ENCODE results near the gene NUP160. TPM values are rescaled to one million over a fixed set of nuclear protein-coding genes. Genes with fewer than 3 reads are reported as not detected.
"Not testable (repeated sequence)": the region's sequence is repeated elsewhere in the genome, so short reads cannot be mapped to it uniquely, and the experiment has no call there.

NUP160 gene
- total RNA-seq, 1 donor from 2014 or later = 22.2 TPM

- DNase-seq (ENCODE audit: extremely low read depth, low read depth, low spot score) = no peak
Observed at GRCh38 chr11:47800759-47801158, 47.4 kb downstream of the NUP160 start.

GRCh38 chr11:47797633-47798032 is 50.5 kb downstream of the NUP160 start:
- peak; percentile 12 for DNase-seq (ENCODE audit: extremely low read depth, low read depth, low spot score)

GRCh38 chr11:47791774-47792430 is 56.2 kb downstream of the NUP160 start:
- no peak for DNase-seq (ENCODE audit: extremely low read depth, low read depth, low spot score)

- not testable (repeated sequence) for DNase-seq (ENCODE audit: extremely low read depth, low read depth, low spot score)
Observed at GRCh38 chr11:47790017-47790416, 58.1 kb downstream of the NUP160 start.

DNA sequence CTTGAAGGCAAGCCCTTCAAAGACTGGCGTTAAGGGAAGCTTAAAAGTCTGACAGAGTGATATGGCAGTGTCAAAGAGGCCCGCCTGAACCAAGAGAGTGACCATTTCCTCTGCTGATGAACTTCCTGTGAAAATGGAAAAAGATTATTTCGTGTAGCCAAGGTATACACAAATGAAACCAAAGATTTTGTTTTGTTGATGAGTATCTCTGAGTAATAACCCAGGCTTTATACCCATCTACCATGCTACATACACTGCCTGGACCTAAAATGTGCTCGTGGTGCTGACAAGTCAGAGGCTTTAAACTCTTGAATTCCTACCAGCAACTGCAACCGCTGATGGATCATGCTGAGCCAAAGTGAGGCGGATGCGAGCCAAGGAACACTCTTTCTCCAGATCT is 60.0 kb downstream of the NUP160 start:
- no peak for DNase-seq (ENCODE audit: extremely low read depth, low read depth, low spot score)

DNA sequence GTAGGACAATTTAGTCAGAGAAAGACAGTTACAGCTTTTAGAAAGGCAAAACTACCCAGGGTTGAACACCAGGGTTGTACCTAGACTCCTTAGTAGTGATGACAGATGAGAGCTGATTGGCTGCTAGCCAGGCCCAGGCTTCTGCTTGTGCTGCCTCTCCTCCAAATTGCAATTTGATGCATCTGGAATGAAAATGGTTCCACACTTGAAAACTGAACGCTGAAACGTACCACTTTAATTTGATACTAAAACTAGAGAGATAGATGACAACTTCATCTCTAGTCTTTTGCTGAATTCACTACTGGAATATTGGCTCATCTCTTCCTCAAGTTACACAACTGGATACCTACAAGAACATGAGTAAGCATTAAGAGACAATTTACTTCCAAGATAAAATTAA is 61.8 kb downstream of the NUP160 start:
- no peak for DNase-seq (ENCODE audit: extremely low read depth, low read depth, low spot score)

GRCh38 chr11:47784785-47785381 is 63.3 kb downstream of the NUP160 start:
- no peak for DNase-seq (ENCODE audit: extremely low read depth, low read depth, low spot score)

DNA sequence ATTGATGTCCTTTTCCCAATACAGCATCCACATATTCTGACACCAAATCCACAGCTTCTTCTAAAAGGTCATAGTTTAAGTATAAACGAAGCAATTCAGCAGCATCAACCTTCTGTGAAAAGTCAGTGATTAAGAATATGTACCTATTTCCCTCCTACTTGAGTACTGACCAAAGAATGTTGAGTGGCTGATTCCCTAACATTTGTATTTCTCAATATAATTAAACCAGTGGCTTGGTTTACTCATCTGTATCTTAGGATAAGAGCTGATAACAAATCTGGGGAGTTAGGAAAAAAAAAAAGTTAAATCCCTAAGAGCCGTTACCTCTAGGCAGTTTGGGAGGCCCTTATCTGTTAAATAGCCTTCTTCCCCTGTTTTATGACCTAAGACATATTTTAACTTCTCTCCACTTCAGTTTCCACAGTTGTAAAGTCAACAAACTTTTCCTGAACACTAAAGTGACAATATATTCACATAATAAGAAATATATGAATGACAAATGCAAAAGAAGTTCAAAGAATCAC is 65.0 kb downstream of the NUP160 start:
- no peak for DNase-seq (ENCODE audit: extremely low read depth, low read depth, low spot score)

- no peak for DNase-seq (ENCODE audit: extremely low read depth, low read depth, low spot score)
Observed at GRCh38 chr11:47778878-47779483, 69.2 kb downstream of the NUP160 start.

DNA sequence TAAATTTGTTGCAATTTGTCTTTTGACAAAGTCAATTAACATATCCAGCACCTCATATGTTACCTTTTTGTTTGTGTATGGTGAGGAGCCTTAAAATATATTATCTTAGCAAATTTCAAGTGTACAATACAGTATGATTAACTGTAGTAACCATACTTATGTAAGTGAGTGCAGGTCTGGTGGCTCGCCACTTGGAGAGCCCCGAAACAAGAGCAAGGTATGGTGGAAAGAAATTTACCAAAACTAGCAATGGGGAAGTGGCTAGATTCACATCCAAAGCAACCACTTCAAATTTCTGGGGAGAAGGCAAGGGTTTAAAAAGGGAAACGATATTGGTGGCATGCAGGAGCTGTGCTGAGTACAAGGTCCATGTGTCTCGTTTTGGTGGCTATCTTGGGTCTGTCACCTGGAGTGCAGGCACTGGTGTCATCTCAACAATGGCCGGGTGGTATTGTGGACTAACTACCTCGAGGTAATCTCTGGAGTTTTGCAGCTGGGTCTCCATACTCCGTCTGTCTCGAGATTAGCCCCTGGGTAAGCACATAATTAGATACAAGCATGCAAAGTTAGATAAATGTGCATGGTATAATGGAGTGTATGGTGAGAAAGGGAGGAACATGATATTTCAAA is 72.8 kb downstream of the NUP160 start:
- no peak for DNase-seq (ENCODE audit: extremely low read depth, low read depth, low spot score)

- DNase-seq (ENCODE audit: extremely low read depth, low read depth, low spot score) = no peak
Observed at GRCh38 chr11:47773882-47774281, 74.3 kb downstream of the NUP160 start.

DNA sequence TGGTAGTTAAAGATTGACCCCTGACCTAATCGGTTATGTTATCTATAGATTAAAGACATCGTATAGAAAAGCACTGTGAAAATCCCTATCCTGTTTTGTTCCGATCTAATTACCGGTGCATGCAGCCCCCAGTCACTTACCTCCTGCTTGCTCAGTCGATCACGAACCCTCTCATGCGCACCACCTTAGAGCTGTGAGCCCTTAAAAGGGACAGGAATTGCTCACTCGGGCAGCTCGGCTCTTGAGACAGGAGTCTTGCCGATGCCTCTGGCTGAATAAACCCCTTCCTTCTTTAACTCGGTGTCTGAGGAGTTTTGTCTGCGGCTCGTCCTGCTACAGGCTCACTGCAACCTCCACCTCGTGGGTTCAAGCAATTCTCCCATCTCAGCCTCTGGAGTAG is 78.6 kb downstream of the NUP160 start:
- not testable (repeated sequence) for DNase-seq (ENCODE audit: extremely low read depth, low read depth, low spot score)

- DNase-seq (ENCODE audit: extremely low read depth, low read depth, low spot score) = peak; percentile 82
Observed at GRCh38 chr11:47768101-47768612, 80.0 kb downstream of the NUP160 start.

DNA sequence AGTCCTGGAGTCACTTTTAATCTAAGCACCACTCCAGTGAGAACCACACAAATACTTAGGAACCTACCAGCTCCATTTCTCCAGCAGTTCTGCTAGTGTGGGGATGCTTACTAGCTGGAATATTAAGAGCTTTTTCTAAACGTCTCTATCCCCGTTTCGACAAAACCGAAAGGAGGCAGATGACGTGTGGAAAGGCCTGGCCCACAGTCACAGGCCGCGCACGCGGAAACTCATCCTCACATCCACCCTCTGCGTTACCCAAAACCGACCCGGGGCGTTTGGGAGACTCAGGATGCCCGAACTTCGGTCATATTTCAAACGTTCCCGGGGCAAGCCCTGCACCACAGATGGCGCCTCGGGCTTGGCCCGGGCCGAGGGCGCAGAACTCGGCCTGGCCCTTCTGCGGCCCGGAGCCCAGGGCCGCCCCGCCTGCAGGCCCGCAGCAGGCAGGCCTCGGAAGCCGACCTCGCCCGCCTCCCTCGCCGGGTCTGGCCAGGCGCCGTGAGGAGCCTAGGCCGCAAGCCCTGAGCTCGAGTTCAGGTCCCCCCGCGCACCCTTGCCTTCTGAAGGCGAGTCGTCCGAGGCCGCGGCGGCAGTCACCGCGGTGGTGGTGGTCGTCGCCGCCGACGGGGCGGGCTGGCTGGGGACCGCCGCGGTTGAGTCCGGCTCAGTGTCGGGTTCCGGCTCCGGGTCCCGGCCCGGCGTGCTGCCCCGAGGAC is 81.5 kb downstream of the NUP160 start:
- DNase-seq (ENCODE audit: extremely low read depth, low read depth, low spot score) = no peak

- no peak for DNase-seq (ENCODE audit: extremely low read depth, low read depth, low spot score)
Observed at GRCh38 chr11:47765086-47765485, 83.1 kb downstream of the NUP160 start.

- DNase-seq (ENCODE audit: extremely low read depth, low read depth, low spot score) = not testable (repeated sequence)
Observed at GRCh38 chr11:47759291-47759690, 88.9 kb downstream of the NUP160 start.

DNA sequence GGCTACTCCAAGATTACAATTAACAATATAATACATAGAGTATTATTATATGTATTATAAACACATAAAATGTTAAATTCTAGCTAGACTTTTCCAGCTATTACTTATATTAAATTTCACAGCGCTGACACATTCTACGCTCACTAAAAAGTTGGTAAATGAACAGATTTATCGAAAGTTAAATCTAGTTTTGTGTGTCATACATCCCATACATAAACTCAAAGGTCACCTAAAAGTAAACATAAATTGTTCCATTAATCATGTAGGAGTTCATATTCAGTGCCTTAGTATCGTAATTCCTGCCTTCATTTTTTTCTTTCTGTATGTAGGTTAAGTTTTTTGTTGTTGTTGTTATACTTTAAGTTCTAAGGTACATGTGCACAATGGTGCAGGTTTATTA is 91.9 kb downstream of the NUP160 start:
- DNase-seq (ENCODE audit: extremely low read depth, low read depth, low spot score) = no peak

GRCh38 chr11:47750725-47751124 is 97.4 kb downstream of the NUP160 start:
- no peak for DNase-seq (ENCODE audit: extremely low read depth, low read depth, low spot score)

DNA sequence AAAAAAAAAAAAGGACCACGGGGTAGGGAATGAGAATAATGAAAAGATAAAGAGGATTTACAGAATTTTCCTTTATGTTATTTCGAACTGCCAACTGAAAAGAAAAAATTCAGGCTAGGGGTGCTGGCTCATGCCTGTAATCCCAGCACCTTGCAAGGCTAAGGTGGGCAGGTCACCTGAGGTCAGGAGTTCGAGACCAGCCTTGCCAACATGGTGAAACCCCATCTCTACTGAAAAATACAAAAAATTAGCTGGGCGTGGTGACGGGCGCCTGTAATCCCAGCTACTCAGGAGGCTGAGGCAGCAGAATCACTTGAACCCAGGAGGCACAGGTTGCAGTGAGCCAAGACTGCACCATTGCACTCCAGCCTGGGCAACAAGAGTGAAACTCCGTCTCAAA is 105.7 kb downstream of the NUP160 start:
- DNase-seq (ENCODE audit: extremely low read depth, low read depth, low spot score) = not testable (repeated sequence)

GRCh38 chr11:47737817-47738216 is 110.3 kb downstream of the NUP160 start:
- not testable (repeated sequence) for DNase-seq (ENCODE audit: extremely low read depth, low read depth, low spot score)

DNA sequence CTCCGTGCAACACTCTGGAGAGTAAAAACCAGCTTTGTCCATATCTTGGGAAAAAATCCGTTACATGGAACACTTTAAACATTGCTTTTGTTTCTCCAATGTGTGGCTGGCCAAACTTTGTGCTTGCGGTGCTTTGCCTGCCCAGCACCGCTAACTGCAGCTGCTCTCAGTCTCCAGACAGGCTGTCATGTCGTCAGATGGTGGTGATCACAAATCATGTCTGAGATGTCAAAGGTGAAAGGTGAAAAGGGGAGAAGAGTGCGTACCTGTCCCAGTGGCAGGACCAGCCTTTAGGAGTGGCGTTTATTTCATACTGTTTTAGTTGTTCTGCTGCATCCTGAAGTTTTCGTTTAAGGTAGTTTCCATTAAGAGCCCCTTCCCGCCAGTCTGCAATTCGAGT is 115.9 kb downstream of the NUP160 start:
- DNase-seq (ENCODE audit: extremely low read depth, low read depth, low spot score) = no peak
